Activated CD8-positive, alpha-beta memory T cell treated with anti-CD3 and anti-CD28 coated beads for 1 hour (primary cell): ENCODE measurements around the gene DACH1.
"Not testable (repeated sequence)": the region's sequence is repeated elsewhere in the genome, so short reads cannot be mapped to it uniquely, and the experiment has no call there.

Experiments used
- DNase-seq, 2 donors: peaks; one replicate each; pipeline ENCODE4 v3.0.0-alpha.2; 2020; ENCODE audit warnings: low read depth in 1 of 2; ENCODE audit errors: extremely low read depth in 1 of 2

Gene DACH1

DNA sequence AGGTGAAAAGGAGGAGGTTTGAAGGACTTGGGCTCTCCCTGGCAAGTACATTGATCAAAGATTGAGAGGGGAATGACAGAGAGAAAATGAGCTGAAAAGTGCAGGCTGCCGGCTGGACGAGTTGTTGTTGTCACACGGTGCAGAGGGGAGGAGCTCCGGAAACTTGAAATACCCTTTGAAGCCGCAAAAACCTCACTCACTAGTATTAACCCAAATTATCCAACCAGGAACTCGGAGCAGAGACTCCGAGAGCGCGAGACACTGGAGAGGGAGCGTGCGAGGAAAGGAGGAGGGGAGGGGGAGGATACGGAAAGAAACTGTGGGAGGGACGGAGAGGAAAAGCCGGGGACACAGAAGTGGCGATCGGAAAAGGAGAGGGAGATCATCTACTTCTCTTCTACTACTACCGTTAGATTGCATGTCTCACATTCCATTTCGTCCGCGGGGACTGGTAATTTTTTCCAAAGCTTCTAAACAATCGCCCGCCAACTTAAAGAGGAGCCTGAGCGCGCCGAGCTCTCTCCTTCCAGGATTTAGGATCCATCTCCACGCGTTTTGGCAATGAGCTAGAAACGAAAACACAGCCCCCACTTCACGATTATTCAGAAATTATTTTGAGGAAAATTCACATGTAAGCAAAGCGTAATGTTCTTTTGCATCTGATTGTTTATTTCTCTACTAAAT is at the start of gene DACH1:
TSS of gene DACH1 (minus strand) at position 74 of the 684 bp plus-strand sequence.
- DNase-seq, result no peak

DNA sequence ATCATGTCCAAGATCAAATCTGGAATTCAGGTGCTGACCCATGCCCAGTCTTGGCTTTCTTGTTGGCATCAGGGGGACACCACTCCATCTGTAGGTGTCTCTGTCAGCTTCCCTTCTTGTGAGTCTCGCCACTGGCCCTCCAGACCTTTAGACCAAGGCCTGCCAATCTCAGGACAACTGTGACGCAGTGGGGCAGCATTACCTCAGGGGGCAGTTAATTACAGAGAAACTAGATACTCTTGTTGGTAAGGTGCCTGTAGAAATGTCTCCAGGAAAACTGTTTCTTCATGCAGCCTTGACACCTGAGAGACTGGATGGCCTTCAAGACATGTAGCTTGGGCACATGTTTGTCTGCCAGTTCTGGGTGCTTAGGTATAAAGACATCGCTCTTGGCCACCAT is 46.7 kb upstream of the DACH1 start:
- no peak for DNase-seq

DNA sequence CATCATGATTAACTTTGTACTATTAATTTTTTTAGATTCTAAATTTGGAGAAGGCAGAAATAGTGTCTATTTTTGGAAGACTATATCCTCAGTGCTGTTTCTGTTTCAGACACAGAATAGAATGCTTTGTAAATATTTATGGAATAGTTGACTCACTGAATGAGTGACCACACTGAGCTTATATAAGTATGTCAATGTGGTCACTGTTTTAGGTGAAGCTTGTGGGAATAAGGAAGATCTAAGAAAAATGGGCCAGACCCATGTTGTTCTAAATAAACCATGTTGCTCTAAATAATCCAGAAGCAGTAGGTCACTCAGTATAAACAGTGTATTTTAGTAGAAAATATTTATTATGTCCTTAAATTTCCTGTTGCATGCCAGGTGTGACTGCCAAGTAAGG is 45.5 kb upstream of the DACH1 start:
- DNase-seq, result no peak

DNA sequence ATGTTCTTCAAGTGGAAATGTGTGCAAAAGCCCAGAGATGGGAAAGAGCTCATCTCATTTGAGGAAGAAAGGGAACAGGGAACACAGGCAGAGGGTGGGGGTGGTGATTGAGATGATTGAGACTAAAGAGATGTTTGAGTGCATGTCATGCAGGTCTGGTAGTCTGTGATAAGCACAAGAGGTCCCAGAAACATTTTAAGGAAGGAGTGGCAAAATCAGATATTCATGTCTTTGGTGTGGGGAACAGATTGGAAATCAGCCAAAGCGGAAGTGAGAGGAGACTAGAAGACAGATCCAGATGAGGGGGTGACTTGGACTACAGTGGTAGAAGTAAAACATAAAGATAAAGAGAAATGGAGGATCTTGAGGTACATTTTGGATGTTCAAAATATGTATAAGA is 39.4 kb upstream of the DACH1 start:
- DNase-seq, result no peak

DNA sequence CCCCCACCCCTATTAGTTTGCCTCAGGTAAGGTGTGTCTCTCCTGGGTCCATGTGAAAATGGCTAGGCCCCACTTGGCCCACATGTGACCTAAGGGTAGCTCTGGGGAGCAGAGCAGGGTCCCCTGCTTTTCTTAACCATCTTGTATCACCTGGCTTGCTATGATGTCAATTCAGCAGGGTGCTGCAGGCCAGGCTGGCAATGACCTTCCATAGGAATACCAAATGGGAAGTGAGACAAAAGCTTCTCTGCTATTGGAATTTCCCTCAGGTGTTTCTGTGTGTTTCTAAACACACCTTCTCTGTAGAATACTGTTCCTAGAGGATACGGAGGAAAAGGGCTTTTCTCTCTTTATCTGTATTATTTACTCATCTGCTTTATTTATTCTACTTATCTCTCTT is 35.7 kb upstream of the DACH1 start:
- DNase-seq, result no peak

DNA sequence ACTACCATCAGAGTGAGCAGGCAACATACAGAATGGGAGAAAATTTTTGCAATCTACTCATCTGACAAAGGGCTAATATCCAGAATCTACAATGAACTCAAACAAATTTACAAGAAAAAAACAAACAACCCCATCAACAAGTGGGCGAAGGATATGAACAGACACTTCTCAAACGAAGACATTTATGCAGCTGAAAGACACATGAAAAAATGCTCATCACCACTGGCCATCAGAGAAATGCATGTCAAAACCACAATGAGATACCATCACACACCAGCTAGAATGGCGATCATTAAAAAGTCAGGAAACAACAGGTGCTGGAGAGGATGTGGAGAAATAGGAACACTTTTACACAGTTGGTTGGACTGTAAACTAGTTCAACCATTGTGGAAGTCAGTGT is 26.5 kb upstream of the DACH1 start:
- DNase-seq, result not testable (repeated sequence)

DNA sequence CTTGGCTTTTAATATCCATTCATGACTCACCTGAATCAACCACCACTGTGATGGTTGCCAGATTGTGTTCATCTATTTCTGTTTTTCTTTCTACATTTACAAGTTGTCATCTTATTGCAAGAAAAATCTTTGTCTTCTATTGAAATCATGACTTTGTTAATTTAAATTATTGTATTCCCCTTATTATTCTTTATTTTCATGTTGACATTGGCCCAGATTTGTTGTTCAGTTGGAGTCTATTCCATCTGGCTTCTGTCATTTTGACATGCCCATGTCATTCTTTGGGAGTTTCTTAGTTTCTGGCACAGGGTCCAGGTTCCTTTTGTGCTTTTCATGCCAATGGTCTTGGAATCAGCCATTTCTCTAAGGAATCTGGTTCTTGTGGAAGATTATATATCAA is 19.9 kb upstream of the DACH1 start:
- no peak for DNase-seq

DNA sequence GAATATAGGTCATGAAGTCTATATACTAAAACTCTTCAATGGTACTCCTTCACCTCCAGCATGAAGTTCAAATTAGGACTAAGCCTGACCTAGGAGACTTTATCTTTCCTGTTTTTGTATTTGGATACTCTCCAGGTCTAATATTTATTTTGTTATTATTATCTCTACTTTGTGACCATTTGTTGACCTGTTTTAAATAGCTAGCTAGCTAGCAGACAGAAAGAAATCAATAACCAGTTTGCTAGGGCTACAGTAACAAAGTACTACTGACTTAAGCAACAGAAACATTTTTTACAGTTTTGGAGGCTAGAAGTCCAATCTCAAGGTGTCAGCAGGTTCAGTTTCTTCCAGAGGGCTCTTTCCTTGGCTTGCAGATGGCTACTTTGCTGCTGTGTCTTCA is 15.1 kb upstream of the DACH1 start:
- no peak for DNase-seq

DNA sequence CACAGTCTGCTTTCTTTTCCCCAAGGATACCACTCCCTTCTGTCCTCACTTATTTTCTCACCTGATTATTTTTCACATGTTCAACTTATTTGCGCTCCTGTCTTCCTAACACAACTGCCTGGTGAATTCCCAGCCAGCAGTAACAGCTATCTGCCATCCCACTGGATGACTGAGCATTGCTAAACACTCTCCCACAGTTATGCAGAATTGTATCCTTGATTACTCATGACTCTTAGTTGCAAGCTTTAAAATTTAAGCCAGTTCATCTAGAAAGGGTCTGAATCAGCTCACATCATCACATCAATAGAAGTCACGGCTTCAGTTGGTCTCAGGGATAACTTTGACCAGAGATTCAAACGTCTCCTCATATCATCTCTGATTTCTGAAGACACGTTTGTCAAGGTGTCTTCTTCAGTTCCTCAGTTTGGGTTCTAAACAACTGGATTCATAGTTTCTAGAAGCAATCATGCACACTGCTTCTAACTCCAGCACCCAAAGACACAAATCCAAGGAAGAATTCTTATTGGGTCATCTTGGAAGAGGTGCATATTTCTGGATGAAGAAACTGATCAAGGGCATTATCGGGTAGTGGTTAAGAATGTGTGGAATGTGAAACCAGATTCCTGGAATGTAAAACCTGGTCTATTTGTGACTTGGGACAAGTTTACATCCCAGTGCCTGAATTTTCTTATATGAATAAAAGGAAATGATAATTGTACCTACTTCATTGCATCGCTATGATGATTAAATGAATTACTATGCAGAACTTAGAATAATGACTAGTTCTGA is 13.9 kb upstream of the DACH1 start:
- no peak for DNase-seq

DNA sequence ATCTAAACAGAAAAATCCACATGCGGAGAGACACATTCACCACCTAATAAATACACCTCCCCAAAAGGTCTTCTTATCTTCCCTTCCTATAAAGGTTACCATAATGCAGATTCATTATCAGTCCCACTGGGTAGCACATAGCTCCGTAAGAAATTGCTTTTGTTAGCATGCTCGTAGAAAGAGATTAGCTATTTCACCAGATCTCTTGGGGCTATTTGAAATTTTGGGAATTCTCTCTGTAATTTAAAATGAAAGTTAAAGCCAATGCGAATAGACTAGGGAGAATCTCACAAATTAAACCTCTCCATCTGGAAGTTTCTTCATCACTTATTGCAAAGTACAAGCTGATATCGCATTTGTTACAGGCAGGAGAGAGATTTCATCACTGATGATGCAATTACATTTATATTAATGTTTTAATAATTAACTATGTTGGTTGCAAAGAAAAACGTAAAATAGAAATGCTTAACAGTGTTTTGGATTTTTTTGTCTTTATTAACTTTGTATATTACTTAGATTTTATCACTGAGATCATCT is 12.9 kb upstream of the DACH1 start:
- DNase-seq, result no peak

DNA sequence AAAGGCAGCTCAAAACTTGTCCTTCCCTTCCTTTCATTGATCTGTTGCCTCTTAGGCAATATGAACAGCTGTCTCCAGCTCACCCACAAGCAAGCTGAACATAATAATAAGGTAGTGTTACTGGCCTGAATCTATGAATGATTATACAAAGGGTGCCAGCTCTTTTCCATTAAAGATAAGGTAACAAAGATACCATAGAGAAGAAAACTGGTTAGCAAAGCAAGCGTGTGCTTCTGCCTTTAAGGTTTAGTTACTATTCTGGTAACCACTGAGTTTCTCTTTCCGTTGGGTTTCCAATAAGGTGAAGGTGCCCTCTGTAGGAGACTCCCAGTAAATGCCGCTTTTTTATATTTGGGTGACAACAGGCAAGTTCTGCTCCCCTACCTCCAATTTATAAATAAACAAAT is 12.1 kb upstream of the DACH1 start:
- no peak for DNase-seq

DNA sequence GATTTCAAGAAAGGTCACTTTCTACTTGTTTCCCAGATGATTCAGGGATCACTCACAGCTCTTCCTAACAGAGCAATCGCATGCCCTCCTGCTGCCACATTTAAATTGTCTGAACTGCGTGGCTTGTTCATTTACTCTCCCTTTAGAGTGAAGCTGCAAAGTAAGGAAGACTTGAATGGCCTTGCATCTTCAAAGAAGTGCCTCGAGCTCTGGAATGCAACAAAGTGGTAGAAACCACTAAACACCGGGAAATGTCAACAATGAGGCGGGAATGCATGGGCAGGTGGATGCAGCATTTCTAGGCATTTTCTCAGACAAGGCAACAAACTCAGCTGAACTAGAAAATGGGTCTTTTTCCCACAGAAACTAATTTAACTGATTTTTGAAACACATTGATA is 10.3 kb upstream of the DACH1 start:
- no peak for DNase-seq

DNA sequence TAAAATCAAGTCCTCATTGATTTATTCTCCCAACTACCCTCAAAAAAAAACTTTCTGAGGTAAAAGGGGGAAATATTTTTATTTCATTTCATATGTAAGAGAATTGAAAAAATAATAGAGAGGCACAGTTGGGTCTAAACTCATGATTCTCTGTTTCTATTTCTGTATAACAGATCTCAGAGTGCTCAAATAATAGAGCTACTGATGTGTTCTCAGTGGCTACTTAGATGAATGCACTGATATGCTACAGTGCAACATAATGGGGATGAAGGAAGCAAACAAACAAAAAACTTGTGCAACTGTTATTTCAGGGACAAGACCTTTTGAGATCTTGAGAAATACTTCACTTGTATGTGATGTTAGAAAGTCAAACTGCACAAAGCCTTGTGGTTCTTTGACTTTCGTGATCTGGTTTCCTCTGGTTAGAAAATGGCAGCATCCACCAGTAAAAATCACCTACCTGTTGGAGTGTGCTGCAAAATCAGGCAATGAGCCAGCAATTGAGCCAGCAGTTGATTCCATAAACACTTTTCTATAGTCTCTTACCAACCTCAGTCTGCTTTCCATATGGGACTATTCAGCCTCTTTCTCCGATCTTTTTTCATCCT is 9.7 kb upstream of the DACH1 start:
- no peak for DNase-seq

DNA sequence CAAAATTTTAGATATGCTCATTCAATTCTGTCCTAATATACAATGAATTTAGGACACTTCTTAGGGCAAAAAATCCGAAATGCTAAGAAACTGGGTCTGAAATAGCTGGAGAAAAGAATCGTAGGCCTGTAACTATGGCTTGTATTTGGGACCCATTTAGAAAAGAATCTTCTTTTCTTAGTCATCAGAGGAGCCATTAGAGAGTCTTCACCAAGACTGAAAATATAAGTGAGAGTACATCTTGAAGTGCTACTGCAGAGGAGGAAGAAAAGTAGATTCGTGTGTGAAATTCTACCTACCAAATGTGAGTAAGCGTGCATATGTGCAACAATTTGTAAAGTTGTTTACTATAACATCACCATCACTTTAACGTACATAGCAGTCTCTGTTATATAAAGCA is 8.8 kb upstream of the DACH1 start:
- DNase-seq, result no peak

DNA sequence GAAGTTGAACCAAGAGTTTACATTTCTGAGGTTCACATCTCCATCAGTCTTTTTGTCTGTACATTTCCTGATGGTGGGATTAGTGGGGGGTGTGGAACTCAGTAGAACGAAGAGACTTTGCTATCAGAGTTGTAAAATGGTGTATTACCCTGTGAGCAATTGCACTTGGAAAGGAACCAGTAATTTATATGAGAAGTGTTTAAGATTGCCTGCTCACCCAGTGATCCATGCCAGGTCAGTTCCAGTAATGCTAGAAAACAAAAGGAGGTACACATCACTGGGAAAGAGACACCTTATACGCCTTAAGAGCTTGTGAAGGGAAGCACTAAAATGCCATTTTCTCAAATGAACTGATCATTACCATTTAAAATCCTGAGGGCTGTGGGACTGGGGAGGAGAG is 7.5 kb upstream of the DACH1 start:
- no peak for DNase-seq

DNA sequence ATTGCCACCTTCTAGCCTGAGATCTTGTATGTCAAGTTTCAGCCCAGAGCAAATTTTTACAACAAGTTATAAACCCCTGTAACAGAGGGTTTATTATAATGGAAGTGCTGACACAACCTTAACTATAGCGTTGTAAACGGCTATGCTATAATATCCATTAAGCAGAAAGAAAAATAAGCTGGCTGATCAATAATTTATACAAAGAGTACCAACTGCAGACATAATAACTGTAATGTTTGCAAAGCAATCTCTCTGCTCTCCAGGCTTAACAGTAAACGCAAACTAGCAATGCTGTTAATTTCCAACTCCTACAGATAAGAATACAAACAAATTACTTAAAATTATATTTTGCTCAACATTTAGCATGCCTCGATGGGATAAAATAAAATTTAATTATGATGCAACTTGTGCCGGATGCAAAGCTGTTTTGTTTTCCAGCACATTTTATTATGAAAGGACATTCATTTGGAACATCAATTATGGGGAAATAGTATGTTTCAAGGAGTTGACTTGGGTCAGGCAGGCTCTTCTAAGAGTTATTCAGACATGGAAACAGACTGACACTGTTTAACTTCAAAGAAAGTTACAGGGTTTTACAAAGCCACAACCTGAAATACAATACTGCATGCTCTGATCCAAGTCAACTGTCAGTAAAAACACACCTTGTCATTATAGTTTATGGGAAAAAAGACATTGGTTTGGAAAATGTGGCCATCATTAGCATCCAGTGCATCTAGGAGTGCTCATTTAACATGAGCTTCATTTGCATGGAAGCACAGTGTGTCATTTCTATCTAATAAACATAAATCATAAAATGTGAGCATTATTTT is 6.6 kb upstream of the DACH1 start:
- DNase-seq, result no peak

DNA sequence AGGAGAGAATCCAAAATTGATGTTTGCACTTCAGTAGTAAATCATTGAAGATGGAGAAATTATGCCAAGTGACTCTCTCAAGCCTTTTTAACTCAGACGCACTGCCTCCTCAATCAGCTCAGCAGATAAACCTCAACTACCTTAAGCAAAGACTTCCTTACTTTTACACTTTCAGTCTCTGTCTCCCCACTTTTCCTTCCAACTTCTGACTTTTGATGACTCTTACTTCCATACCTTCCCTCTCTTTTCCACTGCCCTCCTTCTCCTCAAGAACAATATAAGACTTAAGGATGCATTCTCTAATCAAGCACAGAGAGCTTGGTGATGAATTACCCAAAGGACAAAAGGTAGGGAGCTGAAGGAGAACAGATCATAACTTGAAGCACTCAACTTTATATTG is 4.8 kb upstream of the DACH1 start:
- DNase-seq, result no peak

DNA sequence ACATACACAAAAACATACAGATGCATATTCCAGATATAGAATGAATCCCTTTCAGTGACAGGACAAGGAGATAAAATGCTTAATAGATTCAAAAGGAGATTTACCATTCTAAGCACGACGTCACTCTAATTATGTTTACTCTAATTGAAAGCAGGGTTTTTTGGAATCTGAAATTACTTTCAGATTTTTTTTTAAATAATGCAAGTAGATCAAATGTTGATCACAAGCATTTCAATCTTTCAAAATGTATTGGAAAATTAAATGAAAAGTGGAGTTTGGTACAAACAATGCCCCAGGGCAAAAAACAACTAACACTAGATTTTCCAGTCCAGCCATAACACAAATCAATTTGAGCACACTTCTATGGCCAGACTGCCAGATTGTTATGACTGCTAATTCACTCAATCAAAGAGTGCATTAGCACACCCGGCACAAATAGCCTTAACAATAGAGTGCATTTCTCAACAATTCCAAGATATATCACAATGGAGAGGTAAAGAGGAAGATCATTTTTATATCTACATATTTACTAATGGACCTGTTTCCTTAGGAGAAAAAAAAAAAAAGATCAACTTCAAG is 4.3 kb upstream of the DACH1 start:
- DNase-seq, result no peak

DNA sequence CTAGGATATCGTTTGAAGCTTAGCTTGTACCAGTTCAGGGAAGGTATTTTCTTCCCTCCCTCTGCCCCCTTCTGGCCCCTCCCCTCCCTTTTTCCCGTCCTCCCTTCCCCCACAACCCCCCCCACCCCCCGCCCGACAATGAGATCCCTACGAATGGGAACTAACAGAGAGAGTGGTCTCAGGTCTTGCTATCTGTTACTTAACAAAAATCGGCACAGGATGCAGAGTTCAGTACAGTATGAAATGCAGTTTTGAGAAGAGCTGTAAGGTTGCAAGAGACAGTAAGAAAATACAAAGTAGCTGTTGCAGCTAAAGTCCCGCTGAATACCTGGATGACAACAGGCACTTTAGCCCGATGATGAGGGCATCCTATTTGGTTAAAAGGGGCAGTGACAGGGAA is 3.1 kb upstream of the DACH1 start:
- DNase-seq, result no peak

DNA sequence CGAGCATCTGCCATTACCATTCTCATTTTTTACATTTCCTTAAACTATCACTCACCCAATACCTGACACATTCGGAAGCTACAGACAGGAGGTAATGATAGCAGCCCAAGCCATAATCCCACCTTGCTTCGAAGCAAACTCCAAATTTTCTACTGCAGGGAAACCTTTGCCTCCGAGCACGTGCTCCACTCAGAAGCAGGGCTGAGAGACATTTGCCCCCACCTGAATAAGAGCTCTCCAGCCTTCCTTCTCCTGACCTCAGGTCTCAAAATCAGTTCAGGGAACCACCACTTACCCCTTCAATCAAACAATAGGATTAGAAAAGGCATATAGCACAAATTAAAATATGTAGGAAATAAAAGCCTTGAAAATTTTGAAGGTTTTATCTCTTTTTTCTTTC is 2.3 kb upstream of the DACH1 start:
- DNase-seq, result no peak
